VCaP (cell line): ENCODE data around the gene PLCB4.

Source experiments
- H3K27ac ChIP-seq: fragments of 450-650 bp; 2 replicates; pipeline ENCODE4 v1.5.1; 2017
- CTCF ChIP-seq: fragments of 450-650 bp; conservative IDR thresholded peaks from 2 replicates; pipeline ENCODE4 v1.5.1; 2017; ENCODE audit warnings: mild to moderate bottlenecking, moderate library complexity

The PLCB4 gene

GRCh38 chr20:9068841-9069663 lies at the start of gene PLCB4:
PLCB4 (plus strand) TSS chr20:9069087; CDS start chr20:9307815, 238,728 bp downstream.
- no peak for TF ChIP-seq CTCF

GRCh38 chr20:9019833-9020232 lies 49.1 kb upstream of the PLCB4 start:
- TF ChIP-seq CTCF, result no peak
- H3K27ac ChIP-seq, result no peak overlapping the region

More at GRCh38 chr20:9068841-9069663, at the start of gene PLCB4:
- peak within 1 kb of the TSS; percentile 97 for H3K27ac ChIP-seq

- no peak overlapping the region for H3K27ac ChIP-seq
- no peak for TF ChIP-seq CTCF
These were observed 47.7 kb upstream of the PLCB4 start for GRCh38 chr20:9021216-9021615.

GRCh38 chr20:9021699-9022098 lies 47.2 kb upstream of the PLCB4 start:
- H3K27ac ChIP-seq, result no peak overlapping the region
- no peak for TF ChIP-seq CTCF

DNA sequence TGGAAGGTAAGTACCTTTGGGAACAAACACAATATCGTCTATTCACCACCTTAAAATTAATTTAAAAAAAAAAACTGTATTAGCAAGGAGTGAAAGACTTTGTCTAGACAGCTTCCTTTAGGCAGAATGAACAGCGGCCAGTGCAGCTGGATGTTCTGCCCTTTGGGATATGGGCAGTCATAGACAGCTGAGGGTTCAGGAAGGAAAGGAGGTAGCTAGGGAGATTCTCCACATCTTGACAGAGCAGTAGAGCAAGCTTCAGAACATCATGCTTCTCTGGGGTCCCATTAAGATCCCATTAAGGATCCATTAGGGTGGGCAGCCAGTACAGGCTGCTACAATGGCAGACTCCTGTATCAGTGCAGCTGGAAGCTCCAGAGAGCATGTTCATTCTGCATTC lies 46.5 kb upstream of the PLCB4 start:
- no peak overlapping the region for H3K27ac ChIP-seq
- no peak for TF ChIP-seq CTCF

GRCh38 chr20:9024606-9025005 lies 44.3 kb upstream of the PLCB4 start:
- no peak overlapping the region for H3K27ac ChIP-seq
- TF ChIP-seq CTCF, result no peak

DNA sequence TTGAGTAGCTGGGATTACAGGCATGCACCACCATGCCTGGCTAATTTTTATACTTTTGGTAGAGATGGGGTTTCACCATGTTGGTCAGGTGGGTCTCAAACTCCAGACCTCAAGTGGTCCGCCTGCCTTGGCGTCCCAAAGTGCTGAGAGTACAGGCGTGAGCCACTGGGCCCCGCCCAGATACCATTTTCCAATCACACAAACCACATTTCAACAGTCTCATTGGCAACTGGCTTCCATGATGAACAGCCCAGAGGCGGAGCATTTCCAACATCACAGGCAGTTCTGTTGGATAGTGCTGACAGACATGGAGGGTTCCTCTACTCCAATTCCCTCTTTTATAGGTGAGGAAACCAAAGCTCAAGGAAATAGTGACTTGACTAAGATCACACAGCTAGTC lies 43.9 kb upstream of the PLCB4 start:
- H3K27ac ChIP-seq, result no peak overlapping the region
- no peak for TF ChIP-seq CTCF
